HG03139 (cell line): Measurements from ENCODE around the gene BDNF.
"Not testable (repeated sequence)": the region's sequence is repeated elsewhere in the genome, so short reads cannot be mapped to it uniquely, and the experiment has no call there.

ENCODE experiments used
- ATAC-seq: cut with Tn5 transposase; IDR thresholded peaks from one replicate; pipeline ENCODE4 v1.9.1; 2021; ENCODE audit not compliant: unreplicated experiment

The BDNF gene

DNA sequence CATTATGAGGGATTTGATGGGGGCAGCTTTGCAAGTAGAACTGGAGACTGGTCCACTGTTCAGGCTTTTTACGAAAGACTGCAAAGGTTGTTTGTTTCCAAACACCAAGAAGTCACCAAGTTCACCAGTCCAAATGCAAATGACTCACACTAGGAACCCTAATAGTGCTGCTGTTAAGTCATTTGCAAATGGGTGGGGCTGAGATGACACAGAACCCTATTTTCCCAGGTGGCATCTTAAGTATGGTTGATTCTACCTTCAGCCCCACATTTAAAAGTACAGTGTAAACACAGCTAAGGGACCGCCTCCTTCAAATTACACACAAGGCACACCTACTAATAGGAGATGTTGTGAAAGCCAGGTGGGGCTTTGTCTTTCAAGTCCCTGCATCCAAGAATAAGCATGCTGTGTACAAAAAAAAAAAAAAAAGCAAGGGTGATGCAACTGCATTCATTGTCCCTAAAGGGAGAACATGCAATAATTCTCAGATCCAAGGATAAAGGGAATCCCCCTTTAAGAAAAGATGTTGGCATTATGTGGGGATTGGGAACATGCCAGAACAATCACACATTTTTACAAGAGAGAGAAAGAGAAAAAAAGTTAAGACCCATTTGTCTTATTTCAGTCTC lies 27.3 kb downstream of the BDNF start:
- no peak for ATAC-seq

DNA sequence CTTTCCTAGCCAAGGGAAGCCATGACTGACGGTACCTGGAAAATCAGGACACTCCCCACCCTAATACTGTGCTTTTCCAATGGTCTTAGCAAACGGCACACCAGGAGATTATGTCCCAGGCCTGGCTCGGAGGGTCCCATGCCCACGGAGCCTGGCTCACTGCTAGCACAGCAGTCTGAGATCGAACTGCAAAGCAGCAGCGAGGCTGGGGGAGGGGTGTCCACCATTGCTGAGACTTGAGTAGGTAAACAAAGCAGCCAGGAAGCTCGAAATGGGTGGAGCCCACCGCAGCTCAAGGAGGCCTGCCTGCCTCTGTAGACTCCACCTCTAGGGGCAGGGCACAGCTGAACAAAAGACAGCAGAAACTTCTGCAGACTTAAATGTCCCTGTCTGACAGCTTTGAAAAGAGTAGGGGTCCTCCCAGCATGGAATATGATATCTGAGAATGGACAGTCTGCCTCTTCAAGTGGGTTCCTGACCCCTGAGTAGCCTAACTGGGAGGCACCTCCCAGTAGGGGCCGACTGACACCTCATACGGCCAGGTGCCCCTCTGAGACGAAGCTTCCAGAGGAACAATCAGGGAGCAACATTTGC lies 34.6 kb downstream of the BDNF start:
- ATAC-seq = not testable (repeated sequence)

- ATAC-seq = no peak
Measured at GRCh38 chr11:27663326-27663725, 36.9 kb downstream of the BDNF start.

- no peak for ATAC-seq
Measured at GRCh38 chr11:27660171-27660570, 40.1 kb downstream of the BDNF start.

DNA sequence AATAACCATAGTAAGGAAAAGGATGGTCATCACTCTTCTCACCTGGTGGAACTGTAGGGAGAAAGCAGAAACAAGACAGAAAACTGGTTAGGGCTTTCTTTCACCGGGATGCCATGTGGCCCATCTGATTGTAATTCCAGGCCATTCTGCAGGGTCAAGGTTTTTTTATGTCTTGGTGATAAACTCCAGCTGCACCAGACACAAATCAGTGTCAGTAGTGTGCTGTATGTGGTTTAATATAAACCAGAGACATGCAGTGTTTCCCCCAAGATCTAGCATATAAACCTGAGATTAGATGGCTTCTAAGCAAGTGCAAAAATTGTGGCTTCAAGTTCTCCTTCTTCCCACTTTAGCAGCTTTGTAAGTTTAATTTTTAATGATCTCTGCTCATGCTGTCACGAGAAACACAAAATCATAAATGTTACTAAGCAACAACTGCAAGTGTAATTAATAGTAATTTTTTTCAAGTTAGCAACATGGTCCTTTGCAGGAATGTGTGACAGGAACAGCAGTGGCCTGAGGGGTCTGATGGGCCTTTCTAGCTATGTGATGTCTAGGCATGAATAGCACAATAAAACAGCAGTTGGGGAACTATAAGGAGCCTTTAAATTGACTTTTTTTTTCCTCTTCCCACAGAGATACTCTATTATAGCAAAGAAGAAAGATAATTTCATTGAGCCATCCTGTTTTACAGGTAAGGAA lies 41.6 kb downstream of the BDNF start:
- no peak for ATAC-seq

- no peak for ATAC-seq
Measured at GRCh38 chr11:27656806-27657483, 43.3 kb downstream of the BDNF start.

DNA sequence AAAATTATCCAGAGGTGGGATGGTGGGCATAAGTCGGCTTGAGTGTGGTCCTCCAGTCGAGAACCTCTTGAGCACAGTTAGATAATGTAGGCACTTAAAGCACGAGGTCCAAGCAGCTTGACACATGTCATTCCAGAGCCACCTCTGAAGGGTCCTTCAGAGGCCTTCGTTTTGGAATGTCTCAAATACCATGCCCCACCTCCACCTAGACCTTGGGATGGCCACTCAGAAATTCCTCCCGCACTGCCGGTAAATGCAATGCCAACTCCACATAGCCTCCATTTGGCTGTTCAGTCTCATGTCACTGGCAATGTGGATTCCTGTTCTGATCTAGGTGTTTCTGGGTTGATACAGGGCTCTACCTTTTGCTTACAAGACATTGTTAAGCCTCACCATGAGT lies 43.9 kb downstream of the BDNF start:
- ATAC-seq = no peak

- no peak for ATAC-seq
Measured at GRCh38 chr11:27653990-27654758, 46.1 kb downstream of the BDNF start.

DNA sequence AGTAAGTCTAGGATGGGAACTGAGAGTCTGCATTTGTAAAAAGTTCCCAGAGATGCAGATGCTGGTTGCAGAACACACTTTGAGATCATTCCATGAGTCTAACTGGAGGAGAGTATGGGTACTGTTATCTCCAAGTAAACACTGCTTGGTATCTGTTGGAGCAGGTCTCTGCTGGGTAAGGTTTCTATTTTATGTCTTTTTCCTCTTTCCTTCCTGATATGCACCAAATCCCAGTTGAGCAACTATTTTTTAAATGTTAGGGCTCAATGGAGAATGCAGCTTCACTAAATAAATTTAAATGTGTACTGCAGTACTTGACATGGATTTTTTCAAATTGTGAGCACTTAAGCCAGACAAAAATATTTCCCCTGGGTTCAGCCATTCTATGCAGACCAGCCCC lies 48.5 kb downstream of the BDNF start:
- ATAC-seq = no peak

- no peak for ATAC-seq
Measured at GRCh38 chr11:27650988-27651387, 49.3 kb downstream of the BDNF start.

- no peak for ATAC-seq
Measured at GRCh38 chr11:27649800-27650199, 50.5 kb downstream of the BDNF start.

- no peak for ATAC-seq
Measured at GRCh38 chr11:27648840-27649239, 51.4 kb downstream of the BDNF start.

DNA sequence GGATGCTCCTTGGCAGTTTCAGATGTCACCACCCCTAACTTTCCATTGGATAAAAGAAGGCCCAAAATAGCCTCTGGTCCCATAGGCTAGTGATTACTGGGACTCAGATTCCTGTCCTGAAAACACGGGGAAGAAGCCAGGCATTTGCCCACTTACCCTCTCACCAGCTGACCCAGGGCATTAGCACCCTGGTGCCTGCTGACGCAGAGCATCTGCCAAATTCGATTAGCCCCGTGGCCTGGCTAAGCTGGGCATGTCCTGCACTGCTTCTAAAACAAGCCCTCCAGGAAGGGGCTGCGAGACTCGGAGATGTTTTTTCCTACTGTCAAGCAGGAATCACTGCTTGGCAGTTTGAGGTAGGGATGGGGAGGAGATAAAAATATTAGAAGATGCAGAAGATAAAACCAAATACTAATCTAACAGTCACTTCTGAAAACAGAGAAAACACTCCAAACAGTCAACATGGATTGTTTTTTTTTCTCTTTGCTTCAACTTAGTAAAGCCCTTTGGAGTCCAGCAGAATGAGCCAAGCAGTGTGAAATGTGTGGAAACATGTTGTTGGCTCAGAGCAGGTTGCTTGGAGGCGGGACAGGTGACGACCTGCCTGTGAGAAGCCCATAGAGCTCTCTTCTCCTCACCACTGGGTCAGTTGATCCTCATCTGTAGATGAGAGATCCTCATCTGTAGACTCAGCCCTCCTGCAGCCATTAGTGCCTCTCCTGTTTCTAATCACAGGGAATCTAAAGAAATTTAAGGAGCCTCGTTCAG lies 54.0 kb downstream of the BDNF start:
- no peak for ATAC-seq

GRCh38 chr11:27642954-27643353 lies 57.3 kb downstream of the BDNF start:
- ATAC-seq = no peak

DNA sequence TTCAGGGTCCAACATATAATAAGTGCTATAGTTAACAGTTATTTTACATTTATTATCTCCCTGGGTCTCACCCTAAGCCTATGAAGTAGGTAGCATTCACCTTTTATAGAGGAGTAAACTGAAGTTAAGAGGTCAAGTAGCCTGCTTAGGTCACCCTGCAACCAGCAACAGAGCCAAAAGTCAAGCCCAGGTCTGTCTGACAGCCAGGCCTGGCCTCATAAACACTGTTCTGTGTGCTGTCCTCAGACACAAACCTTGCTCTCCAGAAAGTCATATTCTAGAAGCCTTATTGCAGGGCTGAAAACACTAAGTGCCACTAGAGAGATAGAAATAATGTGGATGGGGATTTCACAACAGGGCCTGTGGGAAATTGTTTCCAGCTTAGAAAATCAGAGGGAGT lies 59.3 kb downstream of the BDNF start:
- ATAC-seq = no peak

- no peak for ATAC-seq
Measured at GRCh38 chr11:27635567-27636037, 64.7 kb downstream of the BDNF start.

GRCh38 chr11:27634776-27635175 lies 65.5 kb downstream of the BDNF start:
- not testable (repeated sequence) for ATAC-seq

GRCh38 chr11:27634282-27634681 lies 66.0 kb downstream of the BDNF start:
- not testable (repeated sequence) for ATAC-seq

GRCh38 chr11:27629023-27629422 lies 71.2 kb downstream of the BDNF start:
- ATAC-seq = not testable (repeated sequence)

DNA sequence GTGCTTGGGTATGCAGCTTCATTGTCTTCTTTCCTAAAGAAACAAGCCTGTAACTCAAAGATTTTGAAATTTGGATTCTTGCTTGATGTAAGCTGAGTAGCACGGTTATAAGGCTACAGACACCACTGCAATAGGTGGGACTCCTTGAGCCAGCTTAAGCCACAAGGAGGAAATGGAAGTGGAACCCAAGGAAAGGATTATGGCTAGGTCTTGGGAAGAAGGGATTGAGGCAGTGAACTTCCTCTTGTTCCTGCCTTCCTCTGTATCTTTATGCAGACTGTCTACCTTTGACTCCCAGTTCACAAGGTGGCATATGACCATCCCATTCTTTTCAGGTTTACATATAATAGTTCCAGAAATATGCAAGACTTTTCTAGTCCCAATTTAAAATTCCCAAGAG lies 72.3 kb downstream of the BDNF start:
- no peak for ATAC-seq
